Measurements from ENCODE around the gene COPA.

DNA sequence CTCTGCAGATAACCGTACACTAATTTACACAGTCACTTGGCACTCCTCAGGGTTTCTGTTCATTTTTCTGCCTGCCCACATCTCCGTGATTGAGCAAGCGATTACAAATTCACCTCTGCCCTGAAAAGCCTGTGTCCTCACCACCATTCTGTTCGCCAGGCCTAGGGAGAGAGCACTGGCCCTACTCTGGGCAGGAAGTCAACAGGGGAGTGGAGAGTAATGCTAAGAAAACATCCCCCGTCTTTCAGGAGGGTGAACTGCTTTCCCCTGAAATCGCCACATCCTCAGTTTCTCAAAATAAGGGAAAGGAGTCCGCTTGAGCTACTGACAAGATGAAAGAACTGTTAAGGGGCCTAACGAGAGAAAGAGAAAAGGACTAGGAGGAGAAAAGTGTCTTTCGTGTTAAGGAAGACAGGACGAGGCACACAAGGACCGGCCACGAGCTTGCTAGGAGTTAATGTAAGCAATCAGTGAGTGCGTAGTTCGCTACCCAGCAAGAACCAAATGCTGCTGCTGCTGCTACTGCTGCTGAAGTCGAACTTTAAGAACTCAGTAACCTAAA is 58.7 kb downstream of the COPA start:
- TF ChIP-seq FOXA1 (IDR thresholded peaks at IDR 0.05), result no peak
- TF ChIP-seq ELF4 (IDR thresholded peaks at IDR 0.05), result no peak
- no peak for TF ChIP-seq SP1 (IDR thresholded peaks at IDR 0.05)

All from HEK293T (cell line).